EH (cell line): ENCODE results near the gene TMEM242.
A peak's percentile ranks its signal among the peaks of the same experiment; 100 is the strongest.
"Not testable (repeated sequence)": the region's sequence is repeated elsewhere in the genome, so short reads cannot be mapped to it uniquely, and the experiment has no call there.

Experiments used
- DNase-seq: peaks from one replicate; pipeline ENCODE4 v3.0.0-alpha.2; 2015; ENCODE audit warnings: low read depth

TMEM242 gene

DNA sequence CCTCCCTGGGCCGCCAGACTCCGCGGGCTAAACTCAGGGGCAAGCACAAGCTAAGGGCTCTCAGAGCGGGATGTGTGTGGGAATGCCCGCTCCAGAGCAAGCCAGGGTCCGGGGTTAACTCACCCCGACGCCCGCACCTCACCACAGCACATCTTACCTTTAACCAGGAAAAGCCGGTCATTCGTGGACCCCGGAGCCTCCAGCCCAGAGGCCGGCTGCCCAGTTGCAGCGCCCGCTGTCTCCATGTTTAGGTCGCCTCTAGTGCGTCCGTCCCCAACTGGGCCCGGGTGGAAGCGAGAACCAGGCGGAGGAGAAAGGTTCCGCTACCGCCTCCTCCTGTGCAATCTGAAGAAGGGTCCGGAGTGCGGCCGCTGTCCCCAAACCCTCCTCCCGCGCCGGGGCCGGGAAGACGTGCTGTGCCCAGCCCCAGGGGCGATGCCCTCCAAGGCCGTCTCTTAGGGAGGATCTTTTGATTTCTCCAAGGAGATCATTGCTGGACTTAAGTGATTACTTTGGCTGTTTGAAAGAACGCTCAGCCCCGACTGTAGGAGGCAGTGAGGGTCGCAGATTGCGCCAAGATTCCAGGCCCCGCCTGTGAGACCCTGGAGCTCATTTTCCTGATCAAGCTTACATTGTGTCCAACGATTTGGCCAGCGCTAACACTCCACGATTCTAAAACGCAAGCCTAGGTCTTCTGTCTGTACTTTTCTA, at the start of gene TMEM242:
Gene TMEM242, minus strand, starts transcription at position 265 of the 711 bp plus-strand sequence. Its CDS starts 20 bp downstream, at position 245.
- peak; percentile 92 for DNase-seq

DNA sequence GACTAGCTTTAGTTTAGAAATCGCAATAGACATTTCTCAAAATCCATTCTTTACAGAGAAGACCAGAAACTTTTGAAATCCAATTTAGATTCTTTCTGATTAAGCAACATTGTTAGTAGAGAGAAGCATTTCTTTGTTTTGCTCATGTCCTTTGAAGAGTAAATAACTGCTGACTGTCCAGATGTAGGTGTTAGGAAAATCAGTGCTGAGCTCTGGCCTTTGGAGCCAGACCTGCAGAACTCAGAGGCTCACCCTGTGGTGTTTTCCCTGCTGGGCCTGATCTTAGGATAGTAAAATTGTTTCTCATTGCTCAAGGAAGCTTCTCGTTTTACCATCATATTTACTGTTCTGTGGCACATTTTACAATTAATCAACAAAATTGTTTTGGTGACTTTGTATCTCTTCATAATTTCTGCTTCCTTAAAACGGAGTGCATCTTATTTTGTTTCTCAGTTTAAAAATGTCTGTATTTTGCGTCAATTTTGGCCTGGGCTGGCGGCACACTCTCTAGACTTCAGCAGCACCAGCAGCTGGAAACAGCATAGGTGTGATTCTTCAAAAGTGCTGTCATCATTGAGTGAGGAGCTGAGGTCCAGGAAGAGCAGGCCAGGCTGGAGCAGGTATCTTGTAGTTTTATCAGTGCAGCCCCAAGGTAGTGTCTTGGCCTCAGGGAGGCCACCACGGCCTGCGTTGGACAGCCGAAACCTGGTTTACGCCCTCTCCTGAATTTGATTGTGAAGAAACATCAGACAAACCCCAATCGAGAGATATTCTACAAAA, 49.4 kb upstream of the TMEM242 start:
- no peak for DNase-seq

DNA sequence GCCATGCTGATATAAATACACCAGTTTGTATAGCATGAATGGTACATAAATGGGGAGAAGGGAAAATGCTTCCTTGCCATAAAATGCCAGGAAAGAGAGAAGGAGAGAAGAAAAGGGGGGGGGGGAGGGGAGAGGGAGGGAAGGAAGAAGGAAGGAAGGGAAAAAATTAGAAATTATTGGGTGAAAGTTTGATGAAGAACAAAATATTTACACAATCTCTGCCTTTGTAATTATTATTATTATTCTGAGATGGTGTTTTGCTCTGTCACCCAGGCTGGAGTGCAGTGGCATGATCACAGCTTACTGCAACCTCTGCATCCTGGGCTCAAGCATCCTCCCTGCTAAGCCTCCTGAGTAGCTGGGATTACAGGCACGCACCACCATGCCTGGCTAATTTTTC, 47.4 kb upstream of the TMEM242 start:
- no peak for DNase-seq

DNA sequence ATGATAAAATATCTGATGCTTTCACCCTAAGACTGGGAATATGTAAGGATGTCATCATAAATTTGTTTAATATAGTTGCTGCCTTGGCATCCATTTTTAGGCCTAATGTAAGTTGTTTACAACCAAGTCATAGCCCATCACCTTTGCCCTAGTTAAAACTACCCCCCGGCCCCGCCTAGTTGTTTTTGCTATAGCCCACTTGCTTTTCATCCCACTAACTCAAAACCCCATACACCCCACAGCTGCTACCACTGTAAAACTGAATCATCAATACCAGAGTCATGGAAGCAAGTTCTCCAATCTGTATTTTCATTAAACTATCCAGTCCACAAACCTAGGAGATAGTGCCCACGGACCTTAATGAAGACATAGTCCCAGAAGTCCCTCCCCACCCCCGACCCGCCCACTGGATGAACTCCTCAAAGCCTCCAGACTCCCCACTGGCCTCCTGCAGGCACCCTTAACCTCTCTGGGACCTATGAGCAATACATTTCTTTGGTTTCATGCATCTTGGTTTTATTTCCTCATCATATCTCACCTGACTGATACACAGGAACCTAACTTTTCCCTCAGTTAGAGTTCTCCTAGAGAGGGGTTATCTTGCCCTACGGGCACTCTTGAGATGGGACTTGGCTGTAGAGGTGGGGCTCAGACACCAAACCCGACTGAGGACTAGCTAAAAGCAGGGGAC, 45.2 kb upstream of the TMEM242 start:
- DNase-seq: no peak

DNA sequence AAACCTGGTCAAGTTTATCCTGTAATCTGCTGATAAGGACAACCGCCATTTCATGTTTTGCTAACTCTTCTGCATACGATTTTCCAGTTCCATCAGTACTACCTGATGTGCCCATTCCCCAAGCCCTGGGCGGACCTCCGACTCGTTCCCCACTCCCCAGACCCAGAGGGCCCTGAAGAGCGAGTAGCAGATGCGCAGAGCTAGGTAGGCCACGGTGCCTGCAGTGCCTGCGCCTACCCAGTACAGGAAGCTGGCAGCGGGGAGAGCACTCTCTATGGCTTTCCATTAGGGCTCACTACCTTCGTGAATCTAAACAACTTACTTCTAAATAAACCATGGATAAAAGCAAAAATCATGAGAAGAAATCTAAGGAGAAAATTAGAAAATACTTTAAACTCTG, 43.3 kb upstream of the TMEM242 start:
- DNase-seq: no peak

DNA sequence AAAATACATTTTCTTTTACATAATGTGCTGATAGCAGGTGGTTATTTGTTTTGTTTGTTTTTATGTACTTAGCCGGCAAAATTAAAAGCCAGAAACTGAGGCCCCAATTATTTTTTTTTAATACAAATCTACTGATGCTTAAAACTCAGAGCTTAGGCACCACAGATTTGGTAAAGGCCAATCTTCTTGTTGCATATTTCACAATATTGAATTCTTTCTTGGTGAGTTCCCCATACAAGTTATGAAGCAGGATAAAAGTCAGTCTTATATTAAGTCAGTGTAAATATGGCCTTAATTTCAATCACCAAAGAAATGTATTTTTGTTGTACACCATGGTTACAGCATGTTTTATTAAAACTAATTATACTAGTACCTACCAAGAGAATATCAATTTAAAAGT, 41.4 kb upstream of the TMEM242 start:
- no peak for DNase-seq

DNA sequence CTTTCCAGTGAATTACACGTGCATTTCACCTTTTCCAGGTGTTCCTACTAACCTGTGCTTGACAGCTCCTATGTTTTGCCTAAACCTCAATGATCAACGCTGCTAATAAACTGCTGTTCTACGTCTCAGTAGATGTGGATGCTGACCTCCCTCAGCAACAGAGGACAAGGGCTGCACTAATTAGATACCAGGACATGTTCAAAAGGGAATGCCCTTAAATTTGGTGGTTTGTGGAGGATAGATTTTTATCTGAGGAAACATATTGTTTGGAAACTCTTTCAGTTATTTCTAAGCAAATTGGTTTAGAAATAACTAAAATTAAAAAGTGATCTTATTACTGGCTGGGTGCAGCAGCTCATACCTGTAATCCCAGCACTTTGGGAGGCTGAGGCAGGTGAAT, 38.6 kb upstream of the TMEM242 start:
- DNase-seq: no peak

GRCh38 chr6:157358287-157358686, 35.0 kb upstream of the TMEM242 start:
- no peak for DNase-seq

GRCh38 chr6:157346373-157346772, 23.1 kb upstream of the TMEM242 start:
- peak; percentile 70 for DNase-seq

DNA sequence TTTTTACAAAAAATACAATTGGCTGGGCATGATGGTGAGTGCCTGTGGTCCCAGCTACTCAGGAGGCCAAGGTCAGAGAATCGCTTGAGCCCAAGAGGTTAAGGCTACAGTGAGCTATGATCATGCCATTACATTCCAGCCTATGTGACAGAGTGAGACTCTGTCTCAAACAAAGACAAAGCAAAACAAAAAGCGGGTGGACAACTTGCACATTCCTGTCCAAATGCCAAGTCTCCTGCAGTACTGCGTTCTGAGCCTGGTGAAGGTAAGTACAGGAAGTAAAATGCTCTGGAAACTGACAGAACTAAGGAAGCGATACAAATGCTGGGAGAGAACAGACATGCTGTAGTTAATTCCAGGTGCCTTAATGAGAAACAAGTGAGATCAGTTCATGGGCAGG, 20.4 kb upstream of the TMEM242 start:
- no peak for DNase-seq

DNA sequence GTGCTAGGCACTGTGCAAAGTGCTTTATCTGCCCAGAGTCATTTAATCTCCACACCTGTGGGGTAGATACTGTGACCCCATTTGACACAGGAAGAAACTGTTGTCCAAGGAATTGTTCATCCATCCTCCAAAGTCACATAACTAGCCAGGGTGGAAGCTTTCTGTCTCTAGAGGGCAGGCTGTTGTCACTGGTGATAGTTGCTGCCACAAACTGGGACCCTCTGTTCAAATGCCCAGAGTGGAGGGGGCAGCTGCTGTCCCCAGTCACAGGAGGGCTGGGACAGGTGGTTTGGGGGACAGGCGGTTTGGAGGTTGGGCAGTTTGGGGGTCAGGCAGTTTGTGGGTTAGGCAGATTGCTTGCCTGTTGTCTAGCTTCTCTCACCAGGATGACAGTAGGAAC, 16.1 kb upstream of the TMEM242 start:
- no peak for DNase-seq

GRCh38 chr6:157337751-157338150, 14.4 kb upstream of the TMEM242 start:
- DNase-seq: no peak

DNA sequence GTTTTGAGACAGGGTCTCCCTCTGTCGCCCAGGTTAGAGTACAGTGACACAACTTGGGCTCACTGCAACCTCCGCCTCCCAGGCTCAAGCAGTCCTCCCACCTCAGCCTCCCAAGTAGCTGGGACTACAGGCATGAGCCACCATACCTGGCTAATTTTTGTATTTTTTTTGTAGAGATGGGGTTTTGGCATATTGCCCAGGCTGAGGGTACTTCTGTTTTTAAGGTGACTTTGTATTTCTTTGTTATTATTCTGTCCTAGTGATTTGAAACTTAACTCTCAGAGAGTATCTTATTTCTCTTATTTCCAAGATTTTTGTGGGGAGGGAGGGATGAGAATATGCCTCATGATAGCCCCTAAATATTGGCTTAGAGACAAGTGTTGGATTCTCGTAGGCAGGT, 14.0 kb upstream of the TMEM242 start:
- DNase-seq: not testable (repeated sequence)

DNA sequence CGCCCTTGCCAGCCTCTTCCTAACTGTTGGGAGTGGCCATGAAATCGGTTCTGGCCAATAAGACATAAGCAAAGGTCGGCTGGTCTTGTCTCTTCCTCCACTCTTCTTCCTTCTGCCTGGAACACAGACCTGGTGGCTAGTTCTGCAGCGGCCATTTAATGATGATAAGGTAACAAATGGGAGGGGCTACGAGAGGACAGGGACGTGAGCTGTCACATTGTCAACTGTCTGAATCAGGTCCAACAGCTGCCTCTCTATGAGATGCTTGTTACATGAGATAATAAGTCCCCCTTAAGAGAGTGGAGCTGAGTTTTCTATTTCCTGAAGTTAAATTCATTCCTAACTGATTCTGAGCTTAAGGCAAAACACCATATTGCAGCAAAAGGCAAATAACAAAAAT, 12.5 kb upstream of the TMEM242 start:
- DNase-seq: peak; percentile 34

DNA sequence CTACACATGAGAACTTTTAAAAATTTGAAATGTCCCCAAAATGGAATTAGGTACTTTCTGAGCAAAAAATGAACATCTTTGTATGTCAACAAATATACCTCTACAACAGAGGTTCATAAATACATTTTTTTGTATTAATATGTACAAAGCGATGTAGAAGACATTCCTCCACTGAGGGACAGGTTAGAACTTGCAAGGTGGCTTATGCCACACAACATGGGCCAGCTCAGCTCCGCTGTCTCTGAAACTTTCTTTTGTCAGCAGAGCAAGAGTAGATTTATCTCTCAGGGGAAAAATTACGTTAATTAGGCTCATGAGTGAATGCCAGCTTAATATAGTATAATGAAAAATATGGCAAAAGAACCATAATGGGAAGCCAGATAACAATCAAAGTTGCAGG, 10.6 kb upstream of the TMEM242 start:
- no peak for DNase-seq

DNA sequence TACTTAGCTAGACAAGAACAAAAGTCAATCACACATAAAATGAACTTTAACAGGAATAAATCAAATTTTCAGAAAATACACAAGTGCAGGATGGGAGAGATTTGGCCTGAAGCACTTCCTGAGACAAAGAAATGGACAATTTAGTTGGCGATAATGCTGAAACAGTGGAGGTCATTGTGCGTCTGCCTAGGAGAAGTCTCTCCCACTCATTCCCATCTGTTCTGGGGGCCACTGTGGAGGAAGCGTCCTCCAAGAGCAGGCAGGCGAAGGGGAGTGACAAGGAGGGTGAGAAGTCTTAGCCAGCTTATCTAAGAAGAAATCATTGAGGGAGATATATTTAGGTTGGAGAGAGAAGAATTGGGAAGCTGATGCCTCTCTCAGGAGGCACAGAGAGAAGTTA, 10.2 kb upstream of the TMEM242 start:
- no peak for DNase-seq

- no peak for DNase-seq
These were observed 9.5 kb upstream of the TMEM242 start for GRCh38 chr6:157332813-157333212.

DNA sequence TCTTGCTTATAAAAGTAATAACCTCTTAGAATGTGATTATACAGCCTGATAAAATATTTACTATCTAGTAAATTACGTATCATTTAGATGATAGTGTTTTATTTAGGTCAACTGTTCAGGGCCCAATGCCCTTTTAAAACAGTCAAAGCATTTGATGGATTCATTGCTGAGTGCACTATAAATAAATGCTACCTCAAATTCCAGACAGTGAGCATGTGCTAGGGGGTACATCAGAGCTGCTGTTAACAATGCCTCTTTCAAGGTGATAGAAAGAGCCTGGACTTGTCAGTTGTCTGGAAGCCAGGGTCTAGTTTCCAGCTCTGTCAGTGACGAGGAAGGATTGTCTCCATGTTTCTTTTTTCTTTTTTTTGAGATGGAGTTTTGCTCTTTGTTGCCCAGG, 7.5 kb upstream of the TMEM242 start:
- DNase-seq: no peak

GRCh38 chr6:157329829-157330228, 6.5 kb upstream of the TMEM242 start:
- peak; percentile 30 for DNase-seq

GRCh38 chr6:157328108-157328692, 4.9 kb upstream of the TMEM242 start:
- peak; percentile 34 for DNase-seq

- no peak for DNase-seq
These were observed 3.7 kb upstream of the TMEM242 start for GRCh38 chr6:157326979-157327378.

GRCh38 chr6:157325069-157325805, 1.9 kb upstream of the TMEM242 start:
- peak; percentile 57 for DNase-seq
